BE2C (cell line): ENCODE results near the gene SH3GLB2.

Experiments
- DNase-seq: peaks from one replicate; pipeline ENCODE4 v3.0.0-alpha.2; 2020
- H3K27me3 ChIP-seq: fragments of 250-450 bp; sonication (Bioruptor Pico); 2 replicates; pipeline ENCODE4 v1.5.1; 2020; ENCODE audit warnings: mild to moderate bottlenecking
- H3K36me3 ChIP-seq: fragments of 250-450 bp; sonication (Bioruptor Pico); 2 replicates; pipeline ENCODE4 v1.5.1; 2020; ENCODE audit warnings: mild to moderate bottlenecking
- H3K4me1 ChIP-seq: fragments of 250-450 bp; sonication (Bioruptor Pico); 2 replicates; pipeline ENCODE4 v1.5.1; 2020
- H3K4me3 ChIP-seq: 2 replicates; pipeline ENCODE4 v1.5.1; 2011; ENCODE audit warnings: low read depth, low read length
- H3K9me3 ChIP-seq: fragments of 250-450 bp; sonication (Bioruptor Pico); 2 replicates; pipeline ENCODE4 v1.5.1; 2020
- CTCF ChIP-seq: IDR thresholded peaks from 2 replicates; pipeline ENCODE4 v1.5.1; 2012; ENCODE audit warnings: mild to moderate bottlenecking, low read depth, low read length

Gene SH3GLB2

DNA sequence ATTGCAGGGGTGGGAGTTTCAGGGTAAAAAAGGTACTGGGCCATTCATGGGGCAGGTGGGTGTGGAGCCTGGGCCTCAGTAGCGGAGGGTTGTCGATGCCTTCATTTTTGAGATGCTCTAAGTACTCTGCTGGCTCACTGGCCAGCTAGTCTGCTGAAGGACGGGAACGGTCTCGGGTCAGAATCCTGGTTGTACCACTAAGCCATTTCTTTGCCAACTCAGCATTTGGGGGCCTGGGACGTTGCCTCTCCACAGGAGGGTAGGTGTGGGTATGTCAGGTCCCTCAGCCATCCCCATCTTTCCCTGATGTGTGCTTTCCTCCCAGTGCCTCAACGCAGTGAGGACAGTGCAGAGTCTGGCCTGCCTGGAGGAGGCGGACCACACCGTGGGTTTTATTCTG is 25.1 kb downstream of the SH3GLB2 start:
- H3K27me3 ChIP-seq: no peaks in the 10 kb centered on the region
- H3K36me3 ChIP-seq: peaks cover 83% of the 10 kb centered on the region
- no peak overlapping the region for H3K4me3 ChIP-seq
- H3K9me3 ChIP-seq: no peaks in the 10 kb centered on the region
- no peak for DNase-seq
- H3K4me1 ChIP-seq: peaks cover 10% of the 10 kb centered on the region
- no peak for TF ChIP-seq CTCF

DNA sequence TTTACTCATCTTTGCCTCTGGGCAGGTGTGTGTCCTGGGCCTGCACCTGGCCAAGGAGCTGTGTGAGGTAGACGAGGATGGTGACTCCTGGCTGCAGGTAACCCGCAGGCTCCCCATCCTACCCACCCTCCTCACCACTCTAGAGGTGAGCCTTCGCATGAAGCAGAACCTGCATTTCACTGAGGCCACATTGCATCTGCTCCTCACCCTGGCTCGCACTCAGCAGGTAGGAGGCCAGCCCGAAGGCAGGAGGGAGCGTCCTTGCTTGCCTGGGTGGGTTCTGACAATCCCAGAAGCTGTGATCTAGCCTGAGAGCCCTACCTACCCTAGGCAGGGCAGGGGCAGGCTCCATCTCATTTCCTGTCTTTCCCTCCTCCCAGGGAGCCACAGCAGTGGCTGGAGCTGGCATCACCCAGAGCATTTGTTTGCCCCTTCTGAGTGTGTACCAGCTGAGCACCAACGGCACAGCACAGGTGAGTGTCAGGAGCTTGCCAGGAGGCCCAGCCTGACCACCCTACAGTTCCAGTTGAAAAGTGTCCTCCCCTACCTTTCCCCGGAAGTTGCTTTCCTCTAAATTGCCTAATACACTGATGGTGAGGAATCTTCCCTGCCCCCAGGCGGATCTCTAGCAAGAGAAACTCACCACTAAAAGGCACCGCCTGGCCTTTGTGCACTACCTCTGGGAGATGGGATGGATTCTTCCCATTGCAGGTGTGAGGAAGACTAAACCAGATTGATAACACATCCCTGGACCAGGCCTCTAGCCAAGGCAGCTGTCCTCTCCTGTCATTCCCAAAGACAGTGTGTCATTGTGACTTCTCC is 26.4 kb downstream of the SH3GLB2 start:
- no peaks in the 10 kb centered on the region for H3K27me3 ChIP-seq
- peaks cover 88% of the 10 kb centered on the region for H3K36me3 ChIP-seq
- no peak for TF ChIP-seq CTCF
- no peaks in the 10 kb centered on the region for H3K4me1 ChIP-seq
- no peaks in the 10 kb centered on the region for H3K9me3 ChIP-seq
- DNase-seq: no peak
- no peak overlapping the region for H3K4me3 ChIP-seq

DNA sequence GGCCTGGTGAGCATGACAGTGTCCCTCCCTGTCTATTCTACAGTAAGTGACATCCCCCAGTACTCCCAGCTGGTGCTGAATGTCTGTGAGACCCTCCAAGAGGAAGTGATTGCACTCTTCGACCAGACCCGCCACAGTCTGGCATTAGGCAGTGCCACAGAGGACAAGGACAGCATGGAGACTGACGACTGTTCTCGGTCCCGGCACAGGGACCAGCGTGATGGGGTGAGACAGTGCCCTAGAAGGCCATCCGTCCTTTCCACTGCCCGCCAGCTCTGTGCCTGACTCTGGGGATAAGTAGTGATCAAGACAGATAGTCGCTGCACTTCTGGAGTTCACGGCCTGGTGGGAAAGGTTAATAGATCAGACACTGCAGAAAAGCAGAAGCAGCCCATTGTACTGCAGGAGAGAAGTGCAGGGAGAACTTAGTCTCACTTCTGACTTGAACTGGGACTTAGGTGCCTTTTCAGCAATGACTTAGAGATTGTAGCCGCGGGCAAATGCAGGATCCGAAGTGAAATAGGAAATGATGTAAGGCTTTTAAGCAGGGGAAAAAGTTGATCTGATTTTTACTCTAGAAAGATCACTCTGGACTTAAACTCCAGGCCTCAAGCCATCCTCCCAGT is 28.4 kb downstream of the SH3GLB2 start:
- TF ChIP-seq CTCF: no peak
- peaks cover 89% of the 10 kb centered on the region for H3K36me3 ChIP-seq
- no peaks in the 10 kb centered on the region for H3K9me3 ChIP-seq
- no peak for DNase-seq
- no peaks in the 10 kb centered on the region for H3K4me1 ChIP-seq
- H3K4me3 ChIP-seq: no peak overlapping the region
- H3K27me3 ChIP-seq: no peaks in the 10 kb centered on the region

GRCh38 chr9:128998462-128998861 is 29.7 kb downstream of the SH3GLB2 start:
- DNase-seq: no peak
- Histone ChIP-seq H3K27me3 (no peaks in the 10 kb centered on the region), H3K4me3 (no peak overlapping the region), H3K36me3 (peaks cover 97% of the 10 kb centered on the region), H3K4me1 (no peaks in the 10 kb centered on the region), H3K9me3 (no peaks in the 10 kb centered on the region)
- no peak for TF ChIP-seq CTCF

DNA sequence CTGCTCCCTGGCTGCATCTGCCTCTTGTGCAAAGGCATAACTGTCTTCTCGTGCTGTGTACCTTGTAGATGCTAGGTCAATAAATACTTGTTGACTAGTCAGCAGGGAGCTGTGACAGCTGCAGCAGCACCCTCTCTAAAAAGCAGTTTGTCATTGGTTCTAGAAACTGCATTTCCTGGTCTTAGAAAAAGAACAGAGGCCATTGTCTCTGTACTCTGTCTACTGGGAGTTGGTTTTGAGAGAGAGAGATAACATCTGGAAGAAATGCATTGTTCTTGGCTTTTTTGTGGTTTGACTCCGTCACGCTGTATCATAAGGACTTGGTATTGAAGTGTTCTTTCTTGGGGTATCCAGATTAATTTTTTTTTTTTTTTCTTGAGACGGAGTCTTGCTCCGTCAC is 32.3 kb downstream of the SH3GLB2 start:
- no peak overlapping the region for H3K4me3 ChIP-seq
- no peaks in the 10 kb centered on the region for H3K9me3 ChIP-seq
- H3K27me3 ChIP-seq: no peaks in the 10 kb centered on the region
- H3K36me3 ChIP-seq: peaks cover 83% of the 10 kb centered on the region
- DNase-seq: no peak
- TF ChIP-seq CTCF: no peak
- no peaks in the 10 kb centered on the region for H3K4me1 ChIP-seq

GRCh38 chr9:128992995-128993394 is 35.1 kb downstream of the SH3GLB2 start:
- H3K9me3 ChIP-seq: no peaks in the 10 kb centered on the region
- H3K4me1 ChIP-seq: no peaks in the 10 kb centered on the region
- no peak overlapping the region for H3K4me3 ChIP-seq
- H3K27me3 ChIP-seq: no peaks in the 10 kb centered on the region
- peak; percentile 58 for TF ChIP-seq CTCF
- peaks cover 83% of the 10 kb centered on the region for H3K36me3 ChIP-seq
- DNase-seq: peak; percentile 57
